HG02943 (cell line): ENCODE measurements around the gene SMARCAL1.
A peak's percentile ranks its signal among the peaks of the same experiment; 100 is the strongest.
"Not testable (repeated sequence)": the region's sequence is repeated elsewhere in the genome, so short reads cannot be mapped to it uniquely, and the experiment has no call there.

Experiments
- ATAC-seq: cut with Tn5 transposase; IDR thresholded peaks from one replicate; pipeline ENCODE4 v1.9.1; 2021; ENCODE audit warnings: mild to moderate bottlenecking, low read depth, moderate library complexity; ENCODE audit not compliant: unreplicated experiment

Gene SMARCAL1

GRCh38 chr2:216412022-216412999 is at the start of gene SMARCAL1:
SMARCAL1 (plus strand) TSS chr2:216412484; CDS start chr2:216414705, 2,221 bp downstream.
- ATAC-seq: peak; percentile 90

GRCh38 chr2:216362730-216363129 is 49.6 kb upstream of the SMARCAL1 start:
- no peak for ATAC-seq

GRCh38 chr2:216363221-216363620 is 49.1 kb upstream of the SMARCAL1 start:
- ATAC-seq: no peak

- ATAC-seq: no peak
Measured at GRCh38 chr2:216365518-216365917, 46.8 kb upstream of the SMARCAL1 start.

- ATAC-seq: no peak
Measured at GRCh38 chr2:216366777-216367471, 45.4 kb upstream of the SMARCAL1 start.

- ATAC-seq: no peak
Measured at GRCh38 chr2:216369821-216370220, 42.5 kb upstream of the SMARCAL1 start.

- ATAC-seq: no peak
Measured at GRCh38 chr2:216370961-216371712, 41.1 kb upstream of the SMARCAL1 start.

- ATAC-seq: no peak
Measured at GRCh38 chr2:216371721-216372702, 40.3 kb upstream of the SMARCAL1 start, which contains the start of gene MARCHF4. MARCHF4 (minus strand) TSS chr2:216372483; CDS start chr2:216370260, 2,223 bp downstream.

- ATAC-seq: no peak
Measured at GRCh38 chr2:216372761-216373291, 39.5 kb upstream of the SMARCAL1 start.

GRCh38 chr2:216373896-216374295 is 38.4 kb upstream of the SMARCAL1 start:
- no peak for ATAC-seq

GRCh38 chr2:216375286-216375685 is 37.0 kb upstream of the SMARCAL1 start:
- ATAC-seq: no peak

- ATAC-seq: no peak
Measured at GRCh38 chr2:216379977-216380376, 32.3 kb upstream of the SMARCAL1 start.

- not testable (repeated sequence) for ATAC-seq
Measured at GRCh38 chr2:216384409-216384808, 27.9 kb upstream of the SMARCAL1 start.

- no peak for ATAC-seq
Measured at GRCh38 chr2:216385478-216385877, 26.8 kb upstream of the SMARCAL1 start.

- no peak for ATAC-seq
Measured at GRCh38 chr2:216387262-216387661, 25.0 kb upstream of the SMARCAL1 start.

- no peak for ATAC-seq
Measured at GRCh38 chr2:216388046-216388884, 24.0 kb upstream of the SMARCAL1 start.

GRCh38 chr2:216389570-216389969 is 22.7 kb upstream of the SMARCAL1 start:
- no peak for ATAC-seq

GRCh38 chr2:216391401-216391800 is 20.9 kb upstream of the SMARCAL1 start:
- ATAC-seq: no peak
